ENCODE data around the gene NGLY1. TPM values are rescaled to one million over a fixed set of nuclear protein-coding genes. Genes with fewer than 3 reads are reported as not detected.
A peak's percentile ranks its signal among the peaks of the same experiment; 100 is the strongest.

The NGLY1 gene
- total and polyA plus RNA-seq, 2 of the 8 experiments (the other 6 are each of a cell fraction or from before 2014, with no cell fraction given), result 3.1 to 24.8 TPM

DNA sequence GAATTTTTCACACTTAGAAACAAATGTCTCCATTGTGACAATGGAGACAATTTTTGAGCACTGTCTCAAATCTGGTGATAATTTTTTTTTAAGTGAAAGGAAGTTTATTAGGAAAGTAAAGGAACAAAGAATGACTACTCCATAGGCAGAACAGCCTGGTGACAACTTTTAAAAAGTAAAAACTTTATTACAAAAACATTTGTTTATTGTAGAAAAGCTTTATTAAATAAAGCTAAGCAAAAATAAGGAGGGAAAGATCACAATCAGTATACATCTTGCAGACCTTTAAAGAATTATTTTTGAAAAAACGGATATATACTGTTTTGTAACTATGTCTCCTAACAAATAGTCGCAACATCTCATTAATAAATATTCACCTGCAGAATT lies 6.0 kb upstream of the NGLY1 start:
- Histone ChIP-seq H3K4me2 (ENCODE audit: insufficient read depth in 1 of 2, low read depth in 2 of 2, low read length in 2 of 2) (peak overlapping the region; percentile 60 to 62; a peak in 2 of 4 replicates), H4K8ac (ENCODE audit: extremely low read depth, insufficient read depth, low read length) (no peak overlapping the region), H2AK5ac (ENCODE audit: low read depth, low read length) (no peak overlapping the region), H3K18ac (ENCODE audit: extremely low read depth, low read length) (no peak overlapping the region), H2BK120ac (replicated peaks; ENCODE audit: low read depth, low read length) (no peak overlapping the region), H3K36me3 (ENCODE audit: control insufficient read depth in 2 of 4, insufficient read depth in 4 of 4, low read length in 3 of 4) (no peaks in the 10 kb centered on the region), H4K20me1 (replicated peaks in 1 of 2; ENCODE audit: control insufficient read depth in 1 of 2, insufficient read depth in 2 of 2, low read length in 2 of 2) (no peaks in the 10 kb centered on the region), H3K14ac (ENCODE audit: insufficient read length) (no peak overlapping the region), H3K56ac (replicated peaks; ENCODE audit: insufficient read length, low read depth, low read length) (no peak overlapping the region), H3K9me3 (ENCODE audit: insufficient read depth in 2 of 2, low read depth in 1 of 2, low read length in 1 of 2) (no peaks in the 10 kb centered on the region), H3K27ac (ENCODE audit: low read depth, low read length) (no peak overlapping the region), H3K23ac (ENCODE audit: insufficient read length) (no peak overlapping the region), H2BK12ac (ENCODE audit: low read depth, low read length) (no peak overlapping the region), H3K79me1 (ENCODE audit: low read depth, low read length) (no peaks in the 10 kb centered on the region), H3K4me3 (ENCODE audit: extremely low read depth in 1 of 4, insufficient read depth in 2 of 4, low read depth in 3 of 4, low read length in 4 of 4) (peak overlapping the region; percentile 38 to 54 (median 43); a peak in 3 of 8 replicates), H2BK20ac (ENCODE audit: low read length) (no peak overlapping the region), H3K4me1 (replicated peaks in 1 of 4; ENCODE audit: control insufficient read depth in 3 of 4, insufficient read depth in 4 of 4, low read length in 3 of 4) (peaks cover 0 to under 1% (median 0%) of the 10 kb centered on the region in 4 experiments; a peak in 1 of 7 replicates), H4K5ac (ENCODE audit: insufficient read length, low read depth, low read length) (no peak overlapping the region), H4K91ac (replicated peaks; ENCODE audit: insufficient read length, low read length) (no peak overlapping the region), H3K9ac (replicated peaks in 1 of 4; ENCODE audit: extremely low read depth in 1 of 4, low read depth in 3 of 4, low read length in 3 of 4) (no peak overlapping the region), H2BK5ac (ENCODE audit: low read depth, low read length) (no peak overlapping the region), H3K4ac (replicated peaks; ENCODE audit: insufficient read length, low read depth, low read length) (no peak overlapping the region), H3K79me2 (ENCODE audit: control insufficient read depth in 1 of 2, insufficient read depth in 2 of 2, low read length in 2 of 2) (no peaks in the 10 kb centered on the region), H3K27me3 (replicated peaks in 1 of 4; ENCODE audit: control insufficient read depth in 3 of 4, extremely low read depth in 1 of 4, insufficient read depth in 3 of 4, low read length in 3 of 4) (no peaks in the 10 kb centered on the region), H2AFZ (ENCODE audit: low read length) (no peak overlapping the region), H2BK15ac (ENCODE audit: low read length) (no peak overlapping the region), H3K23me2 (ENCODE audit: low read depth, low read length) (0 out of 2 replicates have a peak, but pooled peaks cover under 1% of the 10 kb centered on the region)
- WGBS, 2 experiments (ENCODE audit: extremely low coverage in 1 of 2, insufficient coverage in 1 of 2, insufficient read length in 1 of 2, insufficient replicate concordance in 2 of 2, low coverage in 1 of 2, low lambda C conversion rate in 2 of 2, missing lambda C conversion rate in 1 of 2), result 66% methylated on average over 2 of the region's 2 CpGs; no CpG with 5 or more reads in 1 of the 2 experiments
- DNase-seq (ENCODE audit: low read depth in 1 of 2, low spot score in 2 of 2), result no peak
- FAIRE-seq, result no peak
- ChIA-PET CTCF (ENCODE audit: partially characterized antibody) (interaction anchor here (0.7 to 1.9 kb wide), 4 partner anchors 12 to 418 kb away, joined by 3 to 4 read pairs (median 3); no protein-coding TSS in a partner anchor), POLR2A (ENCODE audit: partially characterized antibody) (interaction anchor here (1.6 to 2.0 kb wide), 2 partner anchors 8 to 31 kb away, joined by 5 to 6 read pairs; no protein-coding TSS in a partner anchor)
- no peak for TF ChIP-seq SIN3A (conservative IDR thresholded peaks at IDR 0.05 in 1 of 2, IDR thresholded peaks at IDR 0.05 in 1 of 2; ENCODE audit: low read depth in 1 of 2, low read length in 2 of 2)
- no peak for TF ChIP-seq HDAC2 (IDR thresholded peaks at IDR 0.05; ENCODE audit: borderline replicate concordance in 1 of 2, low read depth in 2 of 2, low read length in 2 of 2)
- TF ChIP-seq SP2 (IDR thresholded peaks at IDR 0.05; ENCODE audit: low read length), result no peak
- no peak for TF ChIP-seq TCF12 (IDR thresholded peaks at IDR 0.05; ENCODE audit: low read depth, low read length)
- no peak for TF ChIP-seq TBP (IDR thresholded peaks at IDR 0.05; ENCODE audit: low read depth, low read length)
- TF ChIP-seq YY1 (IDR thresholded peaks at IDR 0.05; ENCODE audit: low read depth, low read length), result no peak
- TF ChIP-seq NANOG (IDR thresholded peaks at IDR 0.05; ENCODE audit: insufficient read depth, low read depth, low read length, poor library complexity, severe bottlenecking), result no peak
- TF ChIP-seq RBBP5 (IDR thresholded peaks at IDR 0.05; ENCODE audit: borderline replicate concordance, low read depth, low read length), result no peak
- no peak for TF ChIP-seq NRF1 (IDR thresholded peaks at IDR 0.05; ENCODE audit: low read depth, low read length)
- TF ChIP-seq, protein P1, sequence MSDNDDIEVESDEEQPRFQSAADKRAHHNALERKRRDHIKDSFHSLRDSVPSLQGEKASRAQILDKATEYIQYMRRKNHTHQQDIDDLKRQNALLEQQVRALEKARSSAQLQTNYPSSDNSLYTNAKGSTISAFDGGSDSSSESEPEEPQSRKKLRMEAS (IDR thresholded peaks at IDR 0.05), result no peak
- TF ChIP-seq FOSL1 (IDR thresholded peaks at IDR 0.05; ENCODE audit: insufficient read depth, low read depth, low read length), result no peak
- TF ChIP-seq GTF2F1 (IDR thresholded peaks at IDR 0.05; ENCODE audit: borderline replicate concordance, low read depth, low read length), result no peak
- no peak for TF ChIP-seq RFX5 (IDR thresholded peaks at IDR 0.05; ENCODE audit: borderline replicate concordance, low read depth, low read length)
